Motor neuron (in vitro differentiated cells): ENCODE results near the gene MTA3. TPM values are rescaled to one million over a fixed set of nuclear protein-coding genes. Genes with fewer than 3 reads are reported as not detected.

ENCODE experiments used
- ATAC-seq, 8 experiments: fragments of 200-7000 bp; cut with Tn5 transposase; replicated peaks in 6 of 8; 2 replicates each; pipeline ENCODE4 v1.8.0; 2021; ENCODE audit warnings: mild to moderate bottlenecking in 8 of 8, moderate library complexity in 8 of 8
- H3K27ac ChIP-seq, 2 donors: fragments of 250-450 bp; sonication (Bioruptor Pico); 2 replicates each; pipeline ENCODE4 v1.9.0; 2021; ENCODE audit warnings: antibody characterized with exemption in 2 of 2, mild to moderate bottlenecking in 2 of 2, moderate library complexity in 1 of 2
- H3K4me1 ChIP-seq, 2 donors: fragments of 250-450 bp; sonication (Bioruptor Pico); replicated peaks in 1 of 2; 2 replicates each; pipeline ENCODE4 v1.6.1; 2021; ENCODE audit warnings: antibody characterized with exemption in 2 of 2, mild to moderate bottlenecking in 2 of 2, moderate library complexity in 1 of 2
- H3K4me3 ChIP-seq, 5 donors: fragments of 250-450 bp; sonication (Bioruptor Pico); 2 replicates each; pipeline ENCODE4 v1.9.0; 2021; ENCODE audit warnings: antibody characterized with exemption in 5 of 5, mild to moderate bottlenecking in 5 of 5, moderate library complexity in 4 of 5
- WGBS, 10 experiments: fragments of 450-650 bp; shearing (Covaris generic); methylation state at CpG; one replicate each; pipeline ENCODE4 v1.0.0; 2022; 5-methylcytosine and 5-hydroxymethylcytosine counted together
- in situ Hi-C, 9 experiments: fragments of 400-800 bp; cut with MboI; loops; one replicate each; pipeline ENCODE4 v1.15.0; 2021; ENCODE audit warnings: low sequenced_read_pairs in 9 of 9, low pct_unique_long_range_greater_than_20kb in 2 of 9; ENCODE audit not compliant: unreplicated experiment in 9 of 9
- total RNA-seq, 8 experiments: library from RNA; unstranded; fragments of 300-600 nt; gene quantifications; 2 replicates each; pipeline versions ENCODE4 v1.2.3 to v1.2.4, GENCODE V29; 2022

The MTA3 gene
- total RNA-seq, 8 experiments from 2014 or later, result 23.1 to 85.9 (median 34.6) TPM

DNA sequence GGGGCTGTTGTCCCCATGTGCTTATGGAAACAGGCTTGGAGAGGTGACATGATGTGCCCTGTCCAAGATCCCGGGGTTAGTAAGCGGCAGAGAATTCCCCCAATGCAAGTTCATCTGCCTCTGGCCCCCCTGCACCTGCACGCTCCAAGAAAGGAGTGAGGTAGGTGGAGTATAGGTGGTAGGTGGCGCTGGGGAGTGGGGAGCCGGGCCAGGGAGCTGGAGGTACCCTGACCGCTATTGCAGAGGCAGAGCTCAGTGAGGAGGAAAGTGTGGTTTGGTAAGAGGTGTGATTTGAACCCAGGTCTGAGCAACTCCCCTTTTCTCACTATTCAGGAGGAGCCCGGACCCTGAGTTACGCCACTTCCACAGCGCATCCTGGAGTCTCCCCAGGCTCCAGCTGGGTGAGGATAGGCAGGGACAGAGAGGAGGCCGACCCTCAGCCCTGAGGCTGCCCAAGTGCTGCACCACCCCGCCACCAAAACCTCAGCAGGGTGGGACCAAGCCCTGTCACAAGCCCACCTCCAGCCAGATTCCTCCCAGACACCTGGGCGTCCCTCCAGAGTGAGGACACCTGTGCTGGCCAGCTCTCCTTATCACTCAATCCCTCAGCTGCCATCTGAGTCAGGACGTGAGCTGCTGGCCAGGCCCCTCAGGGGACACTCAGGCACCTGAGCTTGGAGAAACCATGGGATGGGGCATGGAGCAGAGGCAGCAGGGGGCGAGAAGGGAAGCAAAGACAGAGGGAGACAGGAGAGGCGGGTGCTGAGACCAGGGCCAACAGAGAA lies 218.3 kb downstream of the MTA3 start:
- no peak overlapping the region for H3K27ac ChIP-seq
- WGBS, 10 experiments, result 0 to 100% (median 100%) methylated on average over 1 to 7 of the region's 15 CpGs; no CpG with 5 or more reads in 3 of the 10 experiments
- H3K4me3 ChIP-seq, result no peak overlapping the region
- ATAC-seq, result no peak
- peaks cover 6 to 7% of the 10 kb centered on the region in 2 donors for H3K4me1 ChIP-seq
- in situ Hi-C loops, result no loop called here

- WGBS, 10 experiments, result 43 to 100% (median 70%) methylated on average over 1 to 2 of the region's 3 CpGs; no CpG with 5 or more reads in 6 of the 10 experiments
- H3K27ac ChIP-seq, result no peak overlapping the region
- in situ Hi-C loops, result no loop called here
- no peak overlapping the region for H3K4me3 ChIP-seq
- no peak for ATAC-seq
- peaks cover 6 to 7% of the 10 kb centered on the region in 2 donors for H3K4me1 ChIP-seq
Observed at GRCh38 chr2:42787424-42787787, 219.0 kb downstream of the MTA3 start.

GRCh38 chr2:42787788-42788477 lies 219.5 kb downstream of the MTA3 start:
- 17 to 100% (median 54%) methylated on average over 1 to 2 of the region's 12 CpGs; no CpG with 5 or more reads in 6 of the 10 experiments for WGBS, 10 experiments

DNA sequence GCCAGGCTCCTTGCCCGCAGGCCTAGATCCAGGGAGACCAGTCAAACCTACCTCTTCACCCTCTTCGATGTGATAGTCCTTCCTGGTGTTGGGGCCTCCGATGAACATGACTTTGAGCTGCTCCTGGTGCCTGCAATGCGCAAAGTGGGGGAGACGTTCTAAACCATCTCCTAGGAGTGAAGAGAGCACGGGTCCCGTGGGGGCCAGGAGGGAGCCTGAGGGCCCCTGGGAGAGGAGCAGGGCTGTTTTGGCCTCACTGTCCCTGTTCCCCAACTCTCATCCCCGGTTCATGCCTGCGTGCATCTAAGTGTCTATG lies 220.0 kb downstream of the MTA3 start:
- ATAC-seq, result no peak
- WGBS, 10 experiments, result 0 to 100% (median 60%) methylated on average over 1 to 2 of the region's 9 CpGs; no CpG with 5 or more reads in 5 of the 10 experiments
- in situ Hi-C loops, result no loop called here

More at GRCh38 chr2:42787788-42788477, 219.5 kb downstream of the MTA3 start:
- peaks cover 6 to 7% of the 10 kb centered on the region in 2 donors for H3K4me1 ChIP-seq
- no peak overlapping the region for H3K4me3 ChIP-seq
- ATAC-seq, result no peak
- H3K27ac ChIP-seq, result no peak overlapping the region
- in situ Hi-C loops, result no loop called here

GRCh38 chr2:42788882-42789281 lies 220.4 kb downstream of the MTA3 start:
- H3K27ac ChIP-seq, result no peak overlapping the region
- ATAC-seq, result peak in 1 of 8 experiments; percentile 3
- 17 to 88% (median 63%) methylated on average over 2 to 4 of the region's 4 CpGs; no CpG with 5 or more reads in 4 of the 10 experiments for WGBS, 10 experiments
- H3K4me3 ChIP-seq, result no peak overlapping the region
- H3K4me1 ChIP-seq, result peaks cover 6 to 7% of the 10 kb centered on the region in 2 donors
- in situ Hi-C loops, result no loop called here

More for the DNA sequence above, 220.0 kb downstream of the MTA3 start:
- Histone ChIP-seq H3K27ac (no peak overlapping the region), H3K4me3 (no peak overlapping the region), H3K4me1 (peaks cover 6 to 7% of the 10 kb centered on the region in 2 donors)

DNA sequence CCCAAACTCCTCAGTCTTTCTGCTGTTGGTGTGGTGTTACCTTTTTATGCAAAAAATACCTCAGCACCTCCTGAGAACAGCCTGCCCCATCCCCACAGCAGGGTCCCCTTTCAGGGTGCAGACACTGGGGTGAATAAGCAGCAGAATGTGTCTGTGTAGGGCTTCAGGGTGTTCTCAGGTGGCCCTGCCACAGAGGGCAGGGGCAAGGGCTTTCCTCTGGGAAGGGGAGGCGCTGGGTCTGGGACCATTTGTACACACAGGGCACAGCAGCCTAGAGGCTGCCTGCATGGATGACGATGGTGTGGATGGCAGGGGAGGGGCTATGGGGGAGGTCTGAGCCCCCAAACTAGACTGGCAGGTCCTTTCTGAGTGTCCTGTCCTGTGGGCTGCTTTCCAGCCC lies 221.3 kb downstream of the MTA3 start:
- in situ Hi-C loops, result no loop called here
- peaks cover 6 to 7% of the 10 kb centered on the region in 2 donors for H3K4me1 ChIP-seq
- H3K4me3 ChIP-seq, result no peak overlapping the region
- WGBS, 10 experiments, result 100% methylated on average over 1 of the region's 2 CpGs; no CpG with 5 or more reads in 7 of the 10 experiments
- ATAC-seq, result no peak
- no peak overlapping the region for H3K27ac ChIP-seq

DNA sequence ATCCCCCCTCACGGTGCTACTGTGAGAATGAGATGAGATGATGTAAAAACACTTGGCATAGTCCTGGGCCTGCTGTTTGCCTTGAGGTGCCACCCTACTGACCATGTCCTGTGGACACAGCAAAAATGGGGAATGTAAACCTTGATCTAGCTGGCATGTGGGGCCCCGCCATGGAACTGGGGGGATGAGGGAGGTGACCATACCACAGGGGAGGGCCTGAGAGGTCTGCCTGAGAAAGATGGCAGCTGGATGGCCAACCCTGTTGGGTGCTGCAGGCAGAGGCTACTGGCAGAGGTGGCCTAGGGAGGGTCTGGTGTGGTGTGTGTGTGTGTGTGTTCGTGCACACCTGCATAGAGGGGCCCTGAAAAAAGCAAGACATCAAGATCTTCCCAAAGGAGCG lies 223.2 kb downstream of the MTA3 start:
- ATAC-seq, result no peak
- Histone ChIP-seq H3K4me3 (no peak overlapping the region), H3K27ac (no peak overlapping the region), H3K4me1 (no peaks in the 10 kb centered on the region)
- in situ Hi-C loops, result no loop called here
- WGBS, 10 experiments, result 43 to 100% (median 100%) methylated on average over 1 of the region's 4 CpGs; no CpG with 5 or more reads in 4 of the 10 experiments

DNA sequence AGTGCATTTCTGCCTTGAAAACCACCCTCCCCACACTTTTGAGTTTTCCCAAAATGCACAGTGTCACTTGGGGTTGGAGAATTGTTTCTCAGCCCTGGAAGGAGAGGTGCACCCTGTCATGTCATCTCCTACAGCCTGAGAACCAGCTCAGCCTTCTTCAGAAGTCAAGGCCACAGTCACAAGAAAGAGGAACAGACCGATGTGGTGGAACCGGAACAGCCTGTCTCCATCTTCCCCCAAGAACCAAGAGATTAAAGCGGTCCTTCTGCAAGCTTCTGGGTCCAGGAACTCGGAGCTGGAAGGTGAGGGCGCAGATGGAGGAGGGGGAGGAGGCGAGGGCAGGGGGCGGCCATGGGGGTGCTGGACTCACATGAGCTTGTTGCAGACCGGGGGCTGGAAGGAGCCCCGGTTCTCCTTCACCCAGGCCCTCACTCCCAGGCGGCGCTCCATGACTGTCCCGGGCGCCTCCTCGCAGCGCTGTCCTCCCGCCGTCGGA lies 223.7 kb downstream of the MTA3 start:
- H3K4me1 ChIP-seq, result no peaks in the 10 kb centered on the region
- H3K27ac ChIP-seq, result no peak overlapping the region
- WGBS, 10 experiments, result 69% methylated on average over 2 of the region's 18 CpGs; no CpG with 5 or more reads in 9 of the 10 experiments
- peak; percentile 10 to 65 (median 52) for ATAC-seq
- peak overlapping the region in 4 of 5 donors; percentile 18 to 28 (median 24) for H3K4me3 ChIP-seq
- in situ Hi-C loops, result no loop called here

- Histone ChIP-seq H3K4me3 (peak within 1 kb of the TSS in 4 of 5 donors; percentile 18 to 28 (median 24)), H3K27ac (no peak within 1 kb of the TSS), H3K4me1 (no peaks in the 10 kb centered on the region)
- peak; percentile 17 to 78 (median 59) for ATAC-seq
- in situ Hi-C loops, result no loop called here
- 0 to 40% (median 11%) methylated on average over 1 to 7 of the region's 75 CpGs; no CpG with 5 or more reads in 6 of the 10 experiments for WGBS, 10 experiments
Observed at GRCh38 chr2:42792583-42793333, 224.3 kb downstream of the MTA3 start, which contains the start of gene HAAO. HAAO (minus strand) TSS chr2:42792583; CDS start chr2:42792536, 47 bp downstream.

DNA sequence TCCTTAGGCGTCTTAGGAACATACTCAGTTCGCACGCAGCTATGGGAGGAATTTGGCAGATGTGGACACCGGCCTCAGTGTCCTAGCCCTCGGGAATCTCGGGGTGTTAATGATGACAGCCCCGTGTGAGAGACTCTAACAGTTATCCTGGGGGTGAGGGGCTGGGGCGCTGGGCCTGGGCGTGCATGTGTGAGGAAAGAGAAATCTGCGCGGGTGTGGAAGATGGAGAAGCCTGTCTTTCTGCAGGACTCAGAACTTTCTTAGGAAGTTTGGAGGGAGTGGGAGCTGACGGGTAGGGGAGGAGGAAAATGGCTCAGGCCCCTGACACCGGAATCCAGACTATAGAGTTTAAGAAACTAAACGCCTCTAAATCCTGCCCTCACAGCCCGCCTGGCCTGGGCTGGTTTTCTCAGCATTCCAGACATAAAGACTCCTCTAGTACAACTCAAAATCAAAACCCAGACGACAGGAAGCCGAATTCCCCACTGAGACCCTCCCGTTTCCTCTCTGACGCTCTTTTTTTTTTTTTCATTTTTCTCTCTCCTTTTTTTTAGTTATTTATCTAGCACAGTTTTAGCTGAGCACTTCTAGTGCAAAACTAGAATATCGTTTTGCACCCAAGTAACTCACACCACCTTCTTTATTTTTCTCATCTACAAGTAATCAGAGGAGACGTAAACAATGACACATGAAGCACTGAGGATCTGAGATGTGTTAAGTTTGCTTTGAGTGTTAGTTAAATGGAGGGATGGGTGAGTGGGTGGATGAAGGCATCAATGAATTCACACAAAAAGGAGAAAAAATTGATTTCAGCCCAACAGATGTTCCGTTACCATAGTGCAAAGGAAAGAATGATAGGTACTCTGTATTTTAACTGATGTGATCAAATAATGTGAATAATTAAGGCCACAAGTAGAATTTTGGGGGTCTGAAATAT lies 225.2 kb downstream of the MTA3 start:
- Histone ChIP-seq H3K27ac (no peak overlapping the region), H3K4me1 (no peaks in the 10 kb centered on the region), H3K4me3 (peak overlapping the region in 1 of 5 donors; percentile 28)
- WGBS, 10 experiments, result 31 to 90% (median 73%) methylated on average over 1 to 11 of the region's 22 CpGs
- no peak for ATAC-seq
- in situ Hi-C loops, result no loop called here

DNA sequence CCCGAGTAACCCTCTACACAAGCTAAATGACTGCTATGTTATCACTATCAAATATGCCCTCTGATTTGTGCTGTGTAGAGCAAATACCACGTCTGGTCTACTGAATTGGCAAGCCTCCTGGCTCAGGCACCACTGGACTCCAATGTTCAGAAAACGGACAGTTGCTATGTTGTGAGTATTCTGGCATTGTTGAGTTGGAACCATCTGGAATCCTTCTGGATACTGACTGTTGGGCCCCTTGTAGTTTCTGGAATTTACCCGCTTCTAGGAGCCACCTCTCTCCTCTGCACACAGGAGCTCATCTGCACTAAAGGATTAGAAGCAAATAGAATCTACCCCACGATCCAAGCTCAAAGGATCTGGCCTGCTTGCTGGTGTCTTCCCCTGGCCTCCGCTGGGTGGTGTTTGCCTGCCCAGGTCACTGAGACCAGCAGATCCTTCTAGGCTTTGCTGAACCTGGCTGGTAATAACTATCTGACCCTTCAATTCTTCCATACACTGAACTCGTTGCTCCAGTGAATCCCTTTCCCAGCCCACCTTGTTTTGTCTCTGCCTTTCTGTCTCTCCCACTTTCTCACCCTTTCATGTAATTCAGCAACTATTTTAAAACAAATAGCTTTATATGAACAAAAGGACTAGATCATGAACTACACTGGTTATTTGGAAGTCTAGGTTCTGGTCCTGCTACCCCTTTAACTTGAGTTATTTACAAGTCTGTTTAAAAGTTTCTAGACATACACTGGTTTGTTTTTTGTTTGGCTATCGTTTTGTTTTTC lies 226.0 kb downstream of the MTA3 start:
- 14 to 89% (median 69%) methylated on average over 1 to 6 of the region's 8 CpGs for WGBS, 10 experiments
- H3K4me1 ChIP-seq, result no peaks in the 10 kb centered on the region
- peak in 1 of 8 experiments; percentile 7 for ATAC-seq
- H3K27ac ChIP-seq, result no peak overlapping the region
- no peak overlapping the region for H3K4me3 ChIP-seq
- in situ Hi-C loops, result no loop called here
